Astrocyte of the hippocampus (primary cell): ENCODE results near the gene RPN2.
A peak's percentile ranks its signal among the peaks of the same experiment; 100 is the strongest.

Experiments used
- DNase-seq: peaks from one replicate; pipeline ENCODE4 v3.0.0; 2011; ENCODE audit warnings: low read depth, low spot score

RPN2 gene

DNA sequence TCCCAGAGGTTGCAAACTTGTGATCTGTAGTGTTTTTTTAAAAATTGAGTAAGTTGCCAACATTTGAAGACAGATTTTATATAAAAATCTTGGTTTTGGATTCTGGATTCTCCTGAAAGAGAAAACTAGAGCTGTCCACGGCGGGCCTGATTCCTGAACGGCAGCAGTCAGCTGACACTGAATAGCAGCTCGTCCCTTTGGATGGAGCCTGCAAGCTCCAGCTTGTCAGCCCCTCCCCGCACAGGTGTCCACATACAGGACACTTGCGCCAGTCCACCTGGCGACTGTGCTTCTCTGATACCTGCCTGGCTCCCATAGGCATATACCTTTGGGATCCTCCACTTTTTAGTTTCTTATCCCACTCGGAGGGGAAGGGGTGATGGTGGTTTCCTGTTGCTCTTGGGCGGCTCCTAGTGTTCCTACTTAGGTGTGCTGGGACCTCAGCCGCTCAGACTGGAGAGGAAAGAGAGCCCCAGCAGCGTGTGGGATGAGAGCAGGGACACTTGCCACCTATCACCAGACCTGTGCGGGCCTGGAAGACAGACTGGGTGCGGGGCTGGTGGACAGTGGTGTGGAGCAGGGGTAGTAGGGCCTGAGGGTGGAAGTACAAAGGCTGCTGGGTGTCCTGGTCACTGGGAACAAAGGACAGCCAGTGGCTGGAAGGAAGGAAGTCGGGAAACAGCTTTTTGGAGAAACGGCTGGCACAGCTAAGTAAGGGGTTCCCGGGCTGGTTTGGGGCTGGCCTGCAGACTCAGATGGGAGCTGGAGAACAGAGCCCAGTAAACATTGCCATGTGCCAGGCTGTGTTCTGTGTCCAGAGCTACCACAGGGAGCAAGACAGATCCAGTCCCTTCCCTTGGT is 64.2 kb downstream of the RPN2 start:
- no peak for DNase-seq

DNA sequence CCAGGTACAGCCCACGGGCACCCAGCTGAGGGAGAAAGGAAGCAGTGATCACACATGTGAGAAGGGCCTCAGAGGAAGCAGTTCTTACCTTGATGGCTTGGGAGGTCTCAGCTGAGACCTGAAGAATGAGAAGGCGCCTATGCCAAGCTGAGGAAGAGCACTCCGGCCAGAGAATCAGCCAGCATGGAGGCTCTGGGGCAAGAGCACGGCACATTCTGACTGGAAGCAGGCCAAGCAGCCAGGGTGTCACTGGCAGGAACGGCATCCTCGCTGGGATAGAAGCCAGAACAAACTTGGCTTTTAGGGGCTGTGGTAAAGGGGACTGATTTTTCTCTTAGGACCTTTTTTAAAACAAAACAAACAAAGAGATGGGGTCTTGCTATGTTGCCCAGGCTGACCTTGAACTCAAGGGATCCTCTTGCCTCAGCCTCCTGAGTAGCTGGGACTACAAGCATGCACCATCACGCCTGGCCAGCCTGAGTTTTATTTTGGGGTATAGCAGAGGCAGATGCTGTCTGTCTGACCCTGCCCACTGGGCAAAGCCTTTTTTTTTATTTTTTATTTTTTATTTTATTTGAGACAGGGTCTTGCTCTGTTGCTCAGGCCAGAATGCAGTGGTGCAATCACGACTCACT is 64.9 kb downstream of the RPN2 start:
- peak; percentile 40 for DNase-seq

DNA sequence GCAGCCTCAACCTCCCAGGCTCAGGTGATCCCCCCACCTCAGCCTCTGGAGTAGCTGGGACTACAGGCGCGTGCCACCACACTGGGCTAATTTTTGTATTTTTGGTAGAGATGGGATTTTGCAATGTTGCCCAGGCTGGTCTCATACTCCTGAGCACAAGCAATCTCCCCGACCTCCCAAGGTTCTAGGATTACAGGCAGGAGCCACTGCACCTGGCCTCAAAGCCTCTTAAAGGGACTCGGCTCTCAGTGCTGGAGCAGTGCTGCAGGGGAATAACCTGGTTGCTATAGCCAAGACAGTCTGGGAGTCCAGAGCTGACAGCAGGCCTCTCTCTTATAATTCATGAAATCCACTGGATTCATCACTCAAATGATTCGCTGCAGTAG is 65.4 kb downstream of the RPN2 start:
- DNase-seq, result no peak

DNA sequence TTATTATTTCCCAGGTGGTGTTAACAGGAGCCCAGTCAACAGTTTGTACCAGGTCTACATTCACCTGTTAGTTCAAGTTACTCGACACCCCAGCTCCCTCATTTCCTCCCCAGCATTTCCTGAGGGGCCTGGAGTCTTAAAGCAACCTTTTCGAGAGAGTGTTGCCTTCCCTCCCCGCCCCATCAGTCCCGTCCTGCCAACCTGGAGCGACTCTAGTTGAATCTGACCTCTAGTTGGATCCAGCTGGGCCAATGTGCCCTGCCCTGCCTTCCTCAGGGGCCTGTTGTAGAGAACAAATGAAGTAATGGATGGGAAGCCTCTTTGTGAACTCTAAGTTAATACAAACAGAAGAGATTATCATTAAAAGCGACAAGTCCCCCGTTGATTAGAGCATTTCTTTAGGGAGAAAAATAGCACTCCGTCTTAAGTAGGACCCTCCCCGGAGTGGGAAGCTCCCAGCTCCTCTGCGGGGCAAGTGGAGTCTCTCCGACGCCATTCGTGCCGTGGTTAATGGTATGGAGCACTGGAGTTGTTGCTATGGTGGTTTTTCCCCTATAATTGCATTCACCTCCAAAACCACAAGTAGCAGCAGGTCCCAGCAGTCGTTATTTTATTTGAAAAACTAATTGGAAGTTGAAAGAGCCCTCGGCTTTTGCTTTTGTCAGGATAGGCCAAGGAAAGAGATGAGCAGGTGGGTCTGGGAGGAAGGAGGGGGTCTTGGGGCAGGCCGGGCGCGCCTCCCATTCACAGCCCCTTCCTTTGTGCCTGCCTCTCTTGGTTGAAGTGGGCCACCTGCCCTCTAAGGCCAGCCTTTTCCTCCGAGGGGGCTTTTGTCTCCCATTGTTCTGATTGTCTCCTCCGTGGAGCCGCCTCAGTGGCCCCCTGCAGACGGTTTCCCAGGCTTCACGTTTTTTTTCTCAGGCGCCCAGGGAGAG is 66.4 kb downstream of the RPN2 start:
- DNase-seq, result no peak

GRCh38 chr20:37246736-37247135 is 67.6 kb downstream of the RPN2 start:
- DNase-seq, result no peak

DNA sequence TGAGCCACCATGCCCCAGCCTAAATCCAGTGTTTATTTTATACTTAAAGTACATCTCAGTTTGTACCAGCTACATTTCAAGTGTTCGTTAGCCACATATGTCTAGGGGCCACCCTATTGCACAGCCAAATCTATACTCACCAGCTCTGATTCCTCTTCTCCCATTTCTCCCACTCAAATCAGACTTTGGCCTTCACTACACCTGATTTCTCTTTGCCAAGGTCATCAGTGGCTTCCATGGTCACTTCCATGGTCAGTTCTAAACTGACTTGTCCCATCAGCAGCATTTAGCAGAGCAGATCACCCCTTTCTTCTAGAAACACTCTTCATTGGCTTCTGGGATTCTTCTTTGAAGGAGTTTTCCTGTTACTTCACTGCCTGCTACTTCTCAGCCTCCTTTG is 68.4 kb downstream of the RPN2 start:
- DNase-seq, result no peak

DNA sequence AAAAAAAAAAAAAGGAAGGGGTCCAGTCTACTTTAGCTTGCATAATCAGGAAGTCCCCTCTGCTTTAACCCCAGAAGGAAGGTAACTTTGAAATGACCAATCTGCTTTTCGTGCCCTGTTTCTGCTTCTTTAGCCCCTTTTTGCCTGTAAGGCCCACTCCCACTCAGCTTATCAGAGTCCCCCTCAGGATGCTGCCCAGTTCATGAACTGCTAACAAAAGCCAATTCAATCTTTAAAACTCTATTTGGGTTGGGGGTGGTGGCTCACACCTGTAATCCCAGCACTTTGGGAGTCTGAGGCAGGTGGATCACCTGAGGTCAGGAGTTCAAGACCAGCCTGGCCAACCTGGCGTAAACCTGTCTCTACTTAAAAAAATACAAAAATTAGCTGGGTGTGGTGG is 70.2 kb downstream of the RPN2 start:
- DNase-seq, result no peak

DNA sequence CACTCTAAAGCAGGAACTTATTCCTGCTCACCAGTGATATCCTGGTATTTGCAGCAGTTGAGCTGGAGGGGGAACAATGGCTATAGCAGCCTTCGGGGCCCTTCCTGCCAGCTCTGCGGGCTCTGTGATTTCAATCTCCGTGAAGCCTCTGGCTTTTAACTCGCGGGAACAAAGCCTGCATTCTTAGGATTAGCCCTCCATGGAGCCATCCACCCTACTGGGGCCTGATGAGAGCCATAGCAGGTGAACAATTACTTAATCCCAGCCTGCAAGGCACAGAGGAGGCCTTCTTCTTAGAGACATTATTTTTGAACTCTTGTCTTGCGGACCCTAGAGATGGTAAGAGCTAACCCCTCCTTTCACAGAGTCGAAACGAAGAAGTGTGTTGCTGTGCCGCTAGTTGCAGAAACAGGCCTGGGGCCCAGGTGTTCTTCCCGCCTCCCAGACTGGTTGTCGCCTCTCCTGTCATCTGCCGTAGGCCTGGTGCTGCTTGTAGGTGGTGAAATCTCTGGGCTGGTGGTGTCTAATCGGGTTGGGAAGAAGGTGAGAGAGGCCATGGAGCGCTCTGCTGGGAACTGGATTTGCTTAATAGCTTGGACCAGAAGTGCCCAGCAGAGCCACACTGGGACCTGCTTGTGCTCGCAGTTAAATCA is 72.8 kb downstream of the RPN2 start:
- no peak for DNase-seq

GRCh38 chr20:37253087-37253486 is 74.0 kb downstream of the RPN2 start:
- no peak for DNase-seq

- no peak for DNase-seq
Measured at GRCh38 chr20:37254114-37254878, 75.2 kb downstream of the RPN2 start.

GRCh38 chr20:37256286-37256685 is 77.2 kb downstream of the RPN2 start:
- no peak for DNase-seq

GRCh38 chr20:37257530-37257929 is 78.4 kb downstream of the RPN2 start:
- DNase-seq, result no peak

GRCh38 chr20:37257988-37258387 is 78.9 kb downstream of the RPN2 start:
- DNase-seq, result no peak

- no peak for DNase-seq
Measured at GRCh38 chr20:37259031-37259430, 79.9 kb downstream of the RPN2 start.

- DNase-seq, result no peak
Measured at GRCh38 chr20:37259865-37260264, 80.7 kb downstream of the RPN2 start.

DNA sequence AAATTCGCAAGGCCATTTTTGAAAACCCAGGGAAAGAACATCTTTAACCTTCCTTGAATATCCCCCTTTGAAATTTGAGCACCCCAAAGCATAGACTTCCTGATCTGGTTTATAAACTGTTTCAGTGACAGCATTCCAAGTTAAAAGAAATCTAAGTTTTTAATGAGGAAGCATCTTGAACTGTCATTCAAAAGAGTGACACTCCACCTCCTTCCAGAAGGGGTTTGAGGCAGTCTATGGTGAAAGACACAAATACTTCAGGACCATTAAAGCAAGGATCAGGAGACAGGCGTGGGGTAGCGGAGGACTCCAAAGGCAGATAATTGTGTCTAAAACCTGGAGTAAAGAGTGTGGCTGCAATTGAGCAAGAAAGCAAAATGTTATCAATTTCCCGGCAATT is 81.8 kb downstream of the RPN2 start:
- DNase-seq, result no peak

DNA sequence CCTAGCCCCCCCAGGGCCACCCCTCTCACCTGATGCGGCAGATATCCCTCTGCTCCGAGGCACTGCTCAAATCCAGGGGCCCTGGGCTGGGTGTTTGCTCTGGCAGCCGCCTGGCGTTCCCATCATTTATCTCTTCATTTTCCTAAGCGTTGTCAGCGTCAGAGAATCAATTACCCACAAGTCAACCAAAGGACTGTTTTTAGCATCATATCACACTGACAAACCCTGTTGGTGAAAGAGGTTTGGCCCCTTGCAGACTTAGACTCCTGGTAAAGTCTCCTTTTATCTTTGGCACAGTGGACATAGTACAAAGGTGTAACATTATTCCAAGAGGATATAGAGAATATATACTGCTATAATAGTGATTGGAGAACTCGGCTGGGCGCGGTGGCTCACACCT is 82.6 kb downstream of the RPN2 start, which contains the start of gene GHRH:
Gene GHRH, minus strand, starts transcription at position 101 of the 400 bp plus-strand sequence. CDS start 4,925 bp downstream, outside the sequence.
- DNase-seq, result no peak

DNA sequence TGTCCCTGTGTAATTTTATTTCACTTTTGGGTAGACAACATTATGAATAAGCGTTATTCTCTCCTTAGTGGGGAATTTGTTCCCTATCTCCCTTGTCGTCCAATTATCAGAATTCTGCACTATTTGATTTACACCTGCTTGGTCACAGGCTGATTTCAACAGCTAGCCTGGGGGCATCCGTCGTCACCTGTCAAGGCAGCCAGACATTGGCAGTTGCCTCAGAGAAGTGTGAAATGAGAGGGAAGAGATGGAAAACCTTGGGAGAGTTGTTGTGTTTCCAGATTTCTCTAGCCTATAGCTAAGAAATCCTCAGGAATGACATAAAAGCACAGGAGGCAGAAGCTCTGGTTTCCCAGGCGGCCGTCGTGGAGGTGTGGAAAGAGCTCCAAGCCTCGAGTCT is 83.4 kb downstream of the RPN2 start:
- DNase-seq, result no peak

DNA sequence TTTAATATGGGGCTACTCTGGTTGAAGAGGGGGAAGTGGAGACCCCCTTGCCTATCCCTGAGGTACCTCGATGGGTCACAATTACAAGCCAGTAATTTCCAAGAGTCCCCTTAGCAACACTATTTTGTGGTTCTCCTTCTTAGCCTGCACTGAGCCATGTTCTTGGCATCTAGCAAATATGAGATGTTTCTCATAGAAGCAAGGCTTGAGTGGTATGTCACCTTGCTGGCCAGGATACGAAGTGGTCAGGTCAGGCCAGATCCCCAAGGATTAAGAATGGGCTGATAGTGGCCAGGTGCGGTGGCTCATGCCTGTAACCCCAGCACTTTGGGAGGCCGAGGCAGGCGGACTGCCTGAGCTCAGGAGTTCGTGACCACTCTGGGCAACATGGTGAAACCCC is 84.6 kb downstream of the RPN2 start:
- no peak for DNase-seq

GRCh38 chr20:37265152-37265551 is 86.0 kb downstream of the RPN2 start:
- no peak for DNase-seq
